ENCODE data around the gene PSTPIP2. TPM values are rescaled to one million over a fixed set of nuclear protein-coding genes. Genes with fewer than 3 reads are reported as not detected.
"Not testable (repeated sequence)": the region's sequence is repeated elsewhere in the genome, so short reads cannot be mapped to it uniquely, and the experiment has no call there.

PSTPIP2 gene
- total RNA-seq, 1 donor from 2014 or later = 10.0 TPM

DNA sequence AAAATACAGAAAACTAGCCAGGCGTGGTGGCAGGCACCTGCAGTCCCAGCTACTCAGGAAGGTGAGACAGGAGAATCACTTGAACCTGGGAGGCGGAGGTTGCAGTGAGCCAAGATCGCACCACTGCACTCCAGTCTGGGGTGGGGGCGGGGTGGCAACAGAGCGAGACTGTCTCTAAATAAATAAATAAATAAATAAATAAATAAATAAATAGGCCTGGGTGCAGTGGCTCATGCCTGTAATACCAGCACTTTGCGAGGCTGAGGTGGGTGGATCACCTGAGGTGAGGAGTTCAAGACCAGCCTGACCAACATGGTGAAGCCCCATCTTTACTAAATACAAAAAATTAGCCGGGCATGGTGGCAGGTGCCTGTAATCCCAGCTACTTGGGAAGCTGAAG, 112.6 kb downstream of the PSTPIP2 start:
- DNase-seq (ENCODE audit: low spot score); intact Hi-C loops (cut with DNase I); ATAC-seq: not testable (repeated sequence)

DNA sequence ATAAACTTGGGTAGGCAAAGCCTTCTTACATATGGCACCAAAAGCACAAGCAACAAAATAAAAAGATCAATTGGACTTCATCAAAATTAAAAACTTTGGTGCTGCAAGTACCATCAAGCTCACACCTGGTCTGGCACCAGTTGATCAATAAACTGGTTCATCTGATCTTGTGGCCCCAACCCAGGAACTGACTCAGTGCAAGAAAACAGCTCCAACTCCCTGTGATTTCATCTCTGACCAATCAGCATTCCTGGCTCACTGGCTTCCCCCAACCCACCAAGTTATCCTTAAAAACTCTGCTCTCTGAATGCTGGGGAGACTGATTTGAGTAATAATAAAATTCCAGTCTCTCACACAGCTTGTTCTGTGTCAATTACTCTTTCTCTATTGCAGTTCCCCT, 113.3 kb downstream of the PSTPIP2 start:
- ATAC-seq (no peak), DNase-seq (ENCODE audit: low spot score) (no peak)
- intact Hi-C loops (cut with DNase I) = no loop called here

DNA sequence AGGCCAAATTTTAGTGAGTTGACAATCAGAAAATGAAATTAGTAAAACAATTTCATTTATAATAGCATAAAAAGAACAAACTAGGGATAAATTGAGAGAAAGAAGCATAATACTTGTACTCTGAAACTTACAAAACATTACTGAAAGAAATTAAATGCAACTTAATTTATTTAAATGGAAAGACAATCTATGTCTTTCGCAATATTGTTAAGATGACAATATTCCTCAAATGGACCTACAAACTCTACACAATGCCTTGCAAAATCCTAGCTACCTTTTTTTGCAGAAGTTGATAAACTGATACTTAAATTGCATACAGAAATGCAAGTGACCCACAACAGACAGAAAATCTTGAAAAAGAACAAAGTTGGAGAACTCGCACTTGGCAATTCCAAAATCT, 114.0 kb downstream of the PSTPIP2 start:
- intact Hi-C loops (cut with DNase I) = no loop called here
- DNase-seq (ENCODE audit: low spot score) (no peak), ATAC-seq (no peak)

DNA sequence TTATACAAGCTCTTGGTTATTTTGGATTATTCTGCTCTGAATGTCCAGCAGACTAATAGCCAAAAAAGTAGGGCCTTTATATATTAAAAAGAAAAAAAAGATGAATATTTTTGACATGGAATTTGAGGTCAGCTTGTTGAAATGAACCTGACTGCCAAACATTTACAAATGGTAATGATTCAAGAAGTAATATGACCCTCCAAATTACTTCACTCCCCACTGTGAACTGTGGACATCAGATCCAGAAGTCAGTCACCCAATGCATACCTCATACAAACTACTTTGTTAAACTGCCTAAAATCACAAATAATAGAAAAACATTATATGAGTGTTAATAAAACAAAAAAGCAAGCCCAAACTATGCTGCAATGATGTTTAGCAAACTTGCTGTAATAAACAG, 115.0 kb downstream of the PSTPIP2 start:
- DNase-seq (ENCODE audit: low spot score) (no peak), ATAC-seq (no peak)
- intact Hi-C loops (cut with DNase I) = no loop called here

DNA sequence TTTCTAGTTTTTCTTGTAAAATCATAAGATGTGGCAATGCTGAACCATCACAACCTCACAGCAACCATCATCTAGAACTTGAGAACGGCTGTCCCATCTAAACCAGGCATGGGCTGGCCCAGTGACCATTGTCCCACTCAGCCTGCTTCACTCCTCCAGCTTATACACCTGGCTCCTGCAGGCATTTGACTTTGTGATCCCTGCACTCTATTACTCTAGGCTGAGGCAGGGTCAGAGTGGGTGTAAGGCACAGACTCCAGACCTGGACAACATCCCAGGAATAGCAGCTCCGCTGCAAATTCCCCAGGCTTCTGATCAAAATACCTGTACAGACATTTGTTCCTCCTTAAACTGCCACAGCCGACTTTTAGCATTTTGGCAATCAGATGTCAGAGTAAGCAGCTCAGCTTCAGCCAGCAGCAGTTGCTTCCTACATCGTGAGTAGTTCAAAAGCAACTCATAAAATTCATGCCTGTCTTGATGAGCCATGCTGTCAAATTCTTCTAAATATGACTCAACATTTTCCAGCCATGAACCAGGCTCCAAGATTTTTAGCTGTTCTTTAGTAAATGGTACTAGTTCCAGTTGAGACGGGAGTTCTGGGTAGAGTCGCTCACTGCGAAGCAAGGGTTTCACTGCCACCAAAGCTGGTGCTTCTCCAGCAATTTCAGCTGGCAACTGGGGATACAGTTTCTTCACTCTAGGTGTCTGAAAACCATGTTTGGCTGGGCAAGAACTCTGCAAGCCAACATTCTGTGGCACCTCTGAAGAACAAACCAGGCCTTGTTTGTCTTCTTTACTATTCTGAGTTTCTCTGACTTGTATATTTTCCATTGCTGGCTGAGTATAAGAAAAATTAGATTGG, 117.8 kb downstream of the PSTPIP2 start:
- ATAC-seq (no peak), DNase-seq (ENCODE audit: low spot score) (no peak)
- intact Hi-C loops (cut with DNase I) = no loop called here

DNA sequence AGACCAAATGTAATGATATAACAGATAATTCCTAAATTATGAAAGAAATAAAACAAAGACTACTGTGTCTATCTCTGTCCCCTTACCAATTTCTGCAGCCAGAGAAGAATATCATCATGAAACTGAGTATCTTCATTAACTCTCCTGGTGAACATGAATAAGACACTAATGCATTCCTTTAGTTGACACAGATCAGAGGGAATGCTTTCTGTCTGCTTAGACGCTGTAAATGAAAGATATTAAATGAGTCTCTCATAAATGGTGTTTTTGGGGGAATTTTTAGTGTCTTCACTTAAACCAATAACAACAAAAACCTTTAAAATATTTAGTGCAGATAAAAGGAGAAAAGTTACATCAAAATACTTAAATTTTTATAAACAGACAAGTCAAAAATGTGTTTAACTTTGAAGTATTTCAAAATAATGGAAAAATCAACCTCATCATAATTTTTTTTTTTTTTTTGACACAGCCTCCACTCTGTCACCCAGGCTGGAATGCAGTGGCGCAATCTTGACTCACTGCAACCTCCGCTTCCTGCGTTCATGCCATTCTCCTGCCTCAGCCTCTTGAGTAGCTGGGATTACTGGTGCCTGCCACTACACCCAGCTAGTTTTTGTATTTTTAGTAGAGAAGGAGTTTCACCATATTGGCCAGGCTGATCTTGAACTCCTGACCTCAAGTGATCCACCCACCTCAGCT, 120.9 kb downstream of the PSTPIP2 start:
- intact Hi-C loops (cut with DNase I) = no loop called here
- DNase-seq (ENCODE audit: low spot score) (no peak), ATAC-seq (no peak)

DNA sequence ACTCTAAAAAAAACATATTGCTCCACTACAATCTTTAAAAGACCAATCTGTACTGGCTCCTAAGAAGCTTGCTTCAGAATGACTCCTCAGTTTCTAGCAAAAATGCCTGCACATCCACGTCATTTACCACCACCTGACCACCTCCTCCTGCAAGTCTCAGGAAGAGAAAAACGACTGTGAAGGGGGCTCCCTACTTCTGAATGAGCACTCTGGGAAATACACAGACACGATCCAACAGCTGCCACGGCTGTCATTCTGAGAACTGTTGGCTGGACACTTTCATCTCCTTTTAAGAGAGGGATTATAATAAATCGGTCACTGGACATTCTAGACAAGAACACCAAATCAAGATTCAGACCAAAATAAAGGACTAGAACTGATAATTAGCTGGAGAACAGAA, 126.4 kb downstream of the PSTPIP2 start:
- DNase-seq (ENCODE audit: low spot score) = no peak
- intact Hi-C loops (cut with DNase I) = no loop called here
- no peak for ATAC-seq

DNA sequence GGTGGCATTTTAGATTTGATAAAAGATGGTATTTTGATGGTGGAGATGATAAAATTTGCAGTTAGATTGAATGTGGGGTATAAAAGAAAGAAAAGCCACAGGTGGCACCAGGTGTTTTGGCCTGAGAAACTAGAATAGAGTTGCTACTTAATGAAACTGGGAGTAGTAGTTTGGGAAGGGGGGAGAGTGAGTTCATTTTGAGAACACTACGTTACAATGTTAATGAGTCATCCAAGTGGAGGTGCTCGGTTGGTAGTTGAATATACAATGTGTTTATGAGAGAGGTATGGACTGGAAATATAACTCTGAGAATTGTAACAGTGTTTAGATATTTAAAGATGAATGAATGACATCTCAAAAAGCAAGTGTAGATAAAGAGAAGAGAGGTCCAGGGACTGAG, 131.3 kb downstream of the PSTPIP2 start:
- ATAC-seq = no peak
- intact Hi-C loops (cut with DNase I) = no loop called here
- no peak for DNase-seq (ENCODE audit: low spot score)

DNA sequence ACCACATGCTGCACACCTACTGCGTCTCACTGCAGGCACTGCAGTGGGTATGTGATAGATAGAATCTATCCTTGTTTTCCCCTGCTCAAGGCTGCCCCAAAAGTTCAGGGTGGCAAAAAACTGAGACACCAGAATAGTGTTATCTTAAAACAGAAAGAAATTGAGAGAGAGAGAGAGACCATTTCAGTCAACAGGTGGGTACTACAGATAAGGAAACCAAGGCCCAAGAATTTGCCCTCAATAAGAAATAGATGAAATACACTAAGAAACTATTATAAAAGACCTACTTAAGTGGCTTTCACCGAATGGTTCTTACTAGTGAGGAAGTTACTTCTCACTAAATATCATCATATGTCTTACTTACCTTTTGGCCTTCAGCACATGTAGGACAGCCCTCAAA, 132.8 kb downstream of the PSTPIP2 start:
- no peak for DNase-seq (ENCODE audit: low spot score)
- no peak for ATAC-seq
- intact Hi-C loops (cut with DNase I) = no loop called here

DNA sequence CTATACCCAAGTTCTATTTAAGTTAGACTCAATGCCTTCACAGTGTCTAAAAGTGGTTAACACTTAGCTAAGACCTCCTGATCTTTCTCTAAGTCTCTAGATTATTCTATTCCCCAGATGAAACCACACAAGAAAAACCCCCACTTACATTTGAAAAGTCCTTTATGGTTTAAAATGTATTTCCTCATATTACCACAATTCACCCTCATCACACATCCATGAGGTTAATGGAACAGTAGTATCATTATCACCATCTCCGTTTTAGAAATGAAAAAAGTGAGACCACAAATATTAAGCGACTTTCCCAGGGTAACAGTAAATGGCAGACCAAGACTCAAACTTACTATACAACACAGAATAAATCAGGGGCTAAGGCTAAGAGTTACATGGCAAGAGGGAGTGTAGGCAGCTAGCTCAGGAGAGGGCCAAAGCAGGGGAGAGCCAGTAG, 133.5 kb downstream of the PSTPIP2 start:
- ATAC-seq = no peak
- DNase-seq (ENCODE audit: low spot score) = no peak
- intact Hi-C loops (cut with DNase I) = no loop called here

DNA sequence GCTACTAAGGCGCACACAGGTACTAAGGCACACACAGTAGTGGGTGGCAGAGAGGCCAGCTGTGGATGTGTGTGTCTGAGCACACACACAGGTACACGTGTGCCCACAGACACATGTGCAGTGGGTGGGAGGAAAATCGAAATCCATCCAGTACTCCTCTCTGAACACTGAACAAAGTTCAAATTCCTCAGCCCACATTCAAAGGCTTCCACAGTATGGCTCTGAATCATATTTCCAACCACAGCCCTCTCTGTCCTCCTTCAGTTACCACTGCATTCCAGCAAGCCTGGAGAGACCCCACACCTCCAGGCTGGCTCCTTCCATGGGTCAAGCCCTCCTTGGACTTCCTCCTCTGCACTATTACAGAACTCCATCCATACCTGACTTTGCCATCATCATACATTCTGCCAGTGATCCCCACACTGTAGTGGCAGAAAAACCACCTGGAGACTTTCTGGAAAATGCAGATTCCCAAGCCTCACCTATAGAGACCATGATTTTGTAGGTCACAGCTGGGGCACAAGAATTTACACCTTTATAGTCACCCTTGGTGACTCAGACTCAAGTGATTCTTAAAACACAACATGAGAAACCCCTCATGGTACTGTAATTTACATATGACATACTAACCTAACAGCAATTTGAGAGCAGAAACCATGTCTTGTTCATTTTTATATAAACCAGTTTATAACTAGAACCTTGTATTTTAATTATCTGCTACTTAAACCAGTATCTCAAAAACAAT, 136.3 kb downstream of the PSTPIP2 start:
- ATAC-seq = no peak
- DNase-seq (ENCODE audit: low spot score) = no peak
- intact Hi-C loops (cut with DNase I) = no loop called here

Other genes with a start within 250 kb of the PSTPIP2 start
- 0.31 TPM for gene SIGLEC15, start 246.6 kb downstream of the PSTPIP2 start, total RNA-seq
- gene EPG5, start 104.9 kb downstream of the PSTPIP2 start, total RNA-seq = 40.3 TPM
- gene ATP5F1A, start 26.0 kb upstream of the PSTPIP2 start, total RNA-seq = 200 TPM
- gene HAUS1, start 32.1 kb upstream of the PSTPIP2 start, total RNA-seq = 23.8 TPM